AG09309 (cell line): Measurements from ENCODE around the gene FAM117A.
A peak's percentile ranks its signal among the peaks of the same experiment; 100 is the strongest.
"Not testable (repeated sequence)": the region's sequence is repeated elsewhere in the genome, so short reads cannot be mapped to it uniquely, and the experiment has no call there.

ENCODE experiments used
- DNase-seq: peaks from one replicate; pipeline ENCODE4 v3.0.0-alpha.2; 2010; ENCODE audit warnings: low read depth
- H3K4me3 ChIP-seq: 2 replicates; pipeline ENCODE4 v1.5.1; 2011; ENCODE audit warnings: mild to moderate bottlenecking, low read depth, low read length, moderate library complexity; ENCODE audit not compliant: control insufficient read depth
- TF ChIP-seq, protein P1 (sequence below): IDR thresholded peaks from 2 replicates; pipeline ENCODE4 v1.5.1; 2011; ENCODE audit warnings: mild to moderate bottlenecking, low read depth, low read length, inconsistent platforms; ENCODE audit not compliant: insufficient read depth, control insufficient read depth; ENCODE audit errors: missing control alignments

The FAM117A gene

GRCh38 chr17:49680314-49680713 lies 83.6 kb downstream of the FAM117A start:
- H3K4me3 ChIP-seq, result no peak overlapping the region
- DNase-seq, result no peak
- TF ChIP-seq, protein P1, sequence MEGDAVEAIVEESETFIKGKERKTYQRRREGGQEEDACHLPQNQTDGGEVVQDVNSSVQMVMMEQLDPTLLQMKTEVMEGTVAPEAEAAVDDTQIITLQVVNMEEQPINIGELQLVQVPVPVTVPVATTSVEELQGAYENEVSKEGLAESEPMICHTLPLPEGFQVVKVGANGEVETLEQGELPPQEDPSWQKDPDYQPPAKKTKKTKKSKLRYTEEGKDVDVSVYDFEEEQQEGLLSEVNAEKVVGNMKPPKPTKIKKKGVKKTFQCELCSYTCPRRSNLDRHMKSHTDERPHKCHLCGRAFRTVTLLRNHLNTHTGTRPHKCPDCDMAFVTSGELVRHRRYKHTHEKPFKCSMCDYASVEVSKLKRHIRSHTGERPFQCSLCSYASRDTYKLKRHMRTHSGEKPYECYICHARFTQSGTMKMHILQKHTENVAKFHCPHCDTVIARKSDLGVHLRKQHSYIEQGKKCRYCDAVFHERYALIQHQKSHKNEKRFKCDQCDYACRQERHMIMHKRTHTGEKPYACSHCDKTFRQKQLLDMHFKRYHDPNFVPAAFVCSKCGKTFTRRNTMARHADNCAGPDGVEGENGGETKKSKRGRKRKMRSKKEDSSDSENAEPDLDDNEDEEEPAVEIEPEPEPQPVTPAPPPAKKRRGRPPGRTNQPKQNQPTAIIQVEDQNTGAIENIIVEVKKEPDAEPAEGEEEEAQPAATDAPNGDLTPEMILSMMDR, result no peak

DNA sequence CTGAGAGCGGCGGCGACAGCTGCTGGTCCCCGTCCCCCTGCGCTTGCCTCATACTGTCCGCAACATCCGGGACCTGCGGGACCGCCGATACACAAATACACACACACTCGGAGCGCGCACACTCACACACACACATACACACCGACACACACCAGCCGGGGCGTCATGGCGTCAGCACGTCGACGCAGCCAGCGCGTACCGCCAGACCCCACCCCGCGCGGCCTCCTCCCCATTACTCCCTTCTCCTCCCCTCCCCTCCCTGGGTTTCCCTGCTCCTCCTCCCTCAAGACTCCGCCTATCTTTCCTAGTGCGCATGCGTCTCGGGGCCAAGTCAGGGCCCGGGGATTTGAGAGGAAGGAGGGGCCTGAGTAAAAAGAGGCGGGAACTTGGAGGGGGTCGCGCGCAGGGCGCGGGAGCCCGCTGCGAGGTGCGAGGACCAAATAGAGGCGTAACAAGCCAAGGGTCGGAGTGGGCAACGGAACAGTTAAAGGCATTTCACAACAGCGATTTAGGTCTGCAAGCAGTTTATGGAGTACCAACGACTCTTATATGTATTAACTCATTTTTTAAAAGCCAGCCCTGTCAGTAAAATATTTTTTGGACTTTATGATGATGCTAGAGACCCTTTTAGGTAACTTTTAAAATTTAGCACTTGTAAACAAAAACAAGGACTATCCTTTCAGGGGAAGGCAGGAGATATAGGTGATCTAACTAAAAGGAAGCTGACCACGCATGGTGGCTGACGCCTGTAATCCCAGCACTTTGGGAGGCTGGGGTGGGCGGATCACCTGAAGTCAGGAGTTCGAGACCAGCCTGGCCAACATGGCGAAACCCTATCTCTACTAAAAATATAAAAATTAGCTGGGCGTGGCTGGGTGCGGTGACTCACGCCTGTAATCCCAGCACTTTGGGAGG lies 85.7 kb downstream of the FAM117A start, which contains the start of gene SPOP:
SPOP (minus strand) TSS at position 165 of the 915 bp plus-strand sequence. CDS start 55,287 bp downstream, outside the sequence.
- DNase-seq, result peak; percentile 99
- H3K4me3 ChIP-seq, result peak within 1 kb of the TSS; percentile 74
- TF ChIP-seq, protein P1, result no peak

DNA sequence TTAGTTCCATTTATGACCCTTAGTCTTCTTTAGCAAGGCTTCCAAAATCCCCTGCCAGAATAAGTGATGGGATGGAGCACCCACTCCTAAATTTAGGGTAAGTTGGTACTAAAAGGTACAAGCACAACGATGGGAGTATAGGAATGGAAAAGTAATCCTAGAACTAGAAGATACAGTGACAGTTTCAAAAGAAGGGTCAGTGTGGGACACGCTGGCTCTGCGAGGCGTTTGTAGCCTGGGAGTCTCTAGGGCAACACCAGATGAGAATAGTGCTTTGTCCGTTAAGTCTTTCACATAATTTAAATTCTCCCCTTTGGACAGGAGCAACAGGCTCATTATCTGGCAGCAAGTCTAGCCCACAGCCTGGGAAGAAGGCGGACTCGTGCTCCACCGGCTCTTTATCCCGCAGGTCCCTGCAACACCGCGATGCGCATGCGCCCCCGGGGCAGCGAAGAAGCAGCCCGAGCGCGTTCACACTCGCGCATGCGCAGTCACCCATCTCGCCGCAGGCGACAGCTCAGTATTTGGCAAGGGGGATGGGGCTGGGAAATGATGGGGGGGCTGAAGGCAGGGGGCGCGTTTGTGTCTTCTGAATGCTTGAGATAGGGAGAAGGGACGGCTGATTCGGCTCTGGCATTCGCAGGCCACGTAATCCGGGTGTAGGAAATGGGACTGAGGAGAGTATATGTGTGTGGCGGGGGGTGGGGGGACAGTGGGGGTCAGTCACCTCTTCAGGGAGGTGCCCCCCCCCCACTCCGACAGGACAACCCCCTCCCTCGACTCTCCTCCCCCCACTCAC lies 86.6 kb downstream of the FAM117A start:
- TF ChIP-seq, protein P1, result no peak
- DNase-seq, result peak; percentile 69
- peak overlapping the region; percentile 74 for H3K4me3 ChIP-seq

- DNase-seq, result no peak
Observed at GRCh38 chr17:49676276-49676868, 87.6 kb downstream of the FAM117A start.

DNA sequence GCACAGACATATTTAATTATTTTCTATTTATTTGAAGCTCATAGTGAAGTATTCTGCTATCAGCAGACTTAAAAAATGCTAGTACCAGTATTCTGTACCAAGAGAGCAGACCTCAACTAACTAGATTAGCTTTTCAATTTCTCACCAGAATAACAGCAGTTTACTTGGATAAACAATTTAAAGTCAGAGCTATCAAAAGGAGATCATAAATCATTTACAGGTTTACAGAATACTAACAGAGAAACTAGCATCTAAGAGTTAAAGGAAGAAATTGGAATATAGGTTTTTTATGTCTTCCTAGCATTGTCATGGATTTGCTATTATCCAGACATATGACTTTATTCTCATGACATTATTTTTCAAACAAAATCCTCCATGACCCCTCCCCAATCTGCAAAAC lies 89.4 kb downstream of the FAM117A start:
- no peak overlapping the region for H3K4me3 ChIP-seq
- TF ChIP-seq, protein P1, result no peak
- no peak for DNase-seq

More at GRCh38 chr17:49676276-49676868, 87.6 kb downstream of the FAM117A start:
- TF ChIP-seq, protein P1, result no peak
- H3K4me3 ChIP-seq, result peak overlapping the region; percentile 74

DNA sequence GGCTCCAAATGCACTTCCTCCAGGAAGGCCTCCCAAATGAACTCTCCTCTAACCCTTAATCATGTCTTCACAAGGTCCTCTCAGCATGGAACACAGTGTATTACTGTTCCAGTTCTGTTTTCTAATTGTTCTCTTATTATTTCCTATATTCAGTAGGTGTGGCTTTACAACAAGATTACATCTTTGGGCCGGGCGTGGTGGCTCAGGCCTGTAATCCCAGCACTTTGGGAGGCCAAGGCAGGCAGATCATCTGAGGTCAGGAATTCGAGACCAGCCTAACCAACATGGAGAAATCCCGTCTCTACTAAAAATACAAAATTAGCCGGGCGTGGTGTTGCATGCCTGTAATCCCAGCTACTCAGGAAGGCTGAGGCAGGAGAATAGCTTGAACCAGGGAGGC lies 90.3 kb downstream of the FAM117A start:
- H3K4me3 ChIP-seq, DNase-seq: not testable (repeated sequence)
